GM18909 (cell line): ENCODE results near the gene HPF1.
"Not testable (repeated sequence)": the region's sequence is repeated elsewhere in the genome, so short reads cannot be mapped to it uniquely, and the experiment has no call there.

Source experiments
- ATAC-seq: cut with Tn5 transposase; IDR thresholded peaks from one replicate; pipeline ENCODE4 v1.9.1; 2021; ENCODE audit warnings: mild to moderate bottlenecking; ENCODE audit not compliant: unreplicated experiment, poor library complexity

Gene HPF1

DNA sequence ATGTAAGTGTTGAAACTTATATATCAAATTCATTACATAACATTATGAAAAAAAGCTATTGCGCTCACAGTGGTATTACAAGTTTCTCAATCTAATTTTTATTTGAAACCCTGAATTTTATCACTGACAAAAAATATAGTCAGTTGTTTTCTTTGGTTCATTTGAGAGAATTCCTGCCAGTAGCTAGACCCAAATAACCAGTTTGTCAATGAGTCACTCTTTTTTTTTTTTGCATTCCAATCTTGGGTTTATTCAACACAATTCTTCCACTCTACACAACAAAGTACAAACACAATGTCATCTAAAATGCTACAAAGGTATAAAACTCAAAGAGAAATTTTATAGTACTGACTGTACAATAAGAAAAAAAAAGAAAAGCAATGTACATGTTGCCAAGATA lies 13.1 kb downstream of the HPF1 start:
- no peak for ATAC-seq

GRCh38 chr4:169741569-169741968 lies 16.2 kb downstream of the HPF1 start:
- ATAC-seq: no peak

- ATAC-seq: not testable (repeated sequence)
Measured at GRCh38 chr4:169738604-169739003, 19.1 kb downstream of the HPF1 start.

- no peak for ATAC-seq
Measured at GRCh38 chr4:169730564-169730963, 27.2 kb downstream of the HPF1 start.

DNA sequence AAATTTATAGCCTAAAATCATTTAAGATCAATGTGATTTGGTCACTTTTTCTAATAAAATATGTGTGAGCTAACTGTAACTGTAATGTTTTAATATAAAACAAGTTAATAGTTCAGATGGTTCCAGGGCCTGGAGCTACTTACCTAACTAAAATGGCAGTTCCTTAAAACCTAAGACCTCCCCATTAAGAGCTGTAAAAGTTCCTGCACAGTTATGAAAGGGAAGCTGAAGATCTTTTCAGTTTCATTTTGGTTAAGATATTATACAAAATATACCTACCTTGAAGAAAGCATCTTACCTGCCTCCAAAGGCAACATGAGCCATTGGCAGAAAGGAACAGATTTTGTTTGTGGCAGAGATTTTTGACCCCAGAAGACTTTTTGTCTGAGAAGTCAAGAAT lies 30.1 kb downstream of the HPF1 start:
- no peak for ATAC-seq

- no peak for ATAC-seq
Measured at GRCh38 chr4:169724260-169724659, 33.5 kb downstream of the HPF1 start.

DNA sequence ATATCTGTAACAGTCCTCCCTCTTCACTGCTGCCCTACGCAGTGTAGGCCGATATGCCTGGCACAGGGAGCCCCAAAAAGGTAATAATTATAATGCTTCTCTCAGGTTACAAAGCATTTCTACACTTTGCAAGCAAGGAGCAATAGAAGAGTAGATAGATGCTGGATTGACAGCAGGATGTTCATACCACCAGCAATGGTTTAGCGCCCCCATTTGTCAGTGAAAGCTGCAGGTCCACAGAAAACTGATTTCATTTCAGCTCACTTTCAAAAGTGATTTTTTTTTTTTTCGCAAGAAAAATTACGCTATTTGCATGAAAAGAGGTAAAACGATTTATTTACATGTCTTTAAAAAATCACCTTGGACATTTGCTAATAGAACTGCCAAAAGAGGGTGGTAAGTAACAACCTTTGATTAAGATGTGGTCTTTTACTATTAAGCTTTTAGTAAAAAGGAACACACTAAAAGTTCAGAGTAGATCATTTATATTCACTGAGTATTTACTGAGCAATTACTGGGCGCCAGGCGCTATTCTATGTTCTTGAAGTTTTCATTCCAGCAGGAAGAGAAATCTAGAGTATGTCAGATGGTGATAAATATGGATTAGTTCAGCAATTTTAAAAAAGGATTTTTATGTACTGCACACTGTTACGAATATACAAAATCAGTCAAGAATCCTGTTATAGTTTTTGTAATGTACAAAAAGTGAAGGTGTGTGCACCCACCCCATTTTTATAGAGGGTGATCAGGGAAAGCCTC lies 34.4 kb downstream of the HPF1 start:
- ATAC-seq: no peak

GRCh38 chr4:169720529-169720928 lies 37.2 kb downstream of the HPF1 start:
- no peak for ATAC-seq

- ATAC-seq: no peak
Measured at GRCh38 chr4:169716677-169717076, 41.1 kb downstream of the HPF1 start.

GRCh38 chr4:169715826-169716225 lies 41.9 kb downstream of the HPF1 start:
- no peak for ATAC-seq

DNA sequence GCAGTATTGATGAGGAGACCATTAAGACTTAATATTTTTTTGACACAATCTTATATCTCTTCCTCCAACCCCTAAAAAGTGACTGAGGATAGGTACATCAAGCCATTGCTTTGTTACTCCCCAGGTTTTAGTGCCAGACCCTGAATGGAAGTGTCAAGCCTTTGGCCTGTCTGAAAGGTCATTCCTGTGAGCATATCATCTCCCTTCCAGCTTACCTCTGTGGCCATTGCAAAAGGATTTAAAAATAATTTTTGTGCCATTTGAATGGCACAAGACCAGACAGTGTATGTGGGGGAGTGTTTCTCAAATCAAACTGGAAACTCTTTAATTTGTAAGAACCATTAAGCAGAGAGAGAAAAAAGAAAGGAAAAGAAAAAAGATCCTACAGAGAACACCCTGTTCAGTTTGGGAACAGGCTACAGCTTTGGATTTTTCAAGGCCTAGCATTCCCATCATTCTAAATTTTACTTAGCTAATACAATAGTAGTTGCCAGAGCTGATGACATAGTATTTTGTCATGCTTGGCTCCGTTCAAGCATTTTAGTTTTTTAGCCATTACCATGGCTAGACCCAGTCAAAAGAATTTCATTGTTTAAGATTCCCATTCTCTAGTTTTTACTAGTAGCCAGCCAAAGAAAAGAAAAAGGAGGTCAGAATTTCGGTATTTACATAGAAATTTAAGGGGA lies 49.6 kb downstream of the HPF1 start:
- ATAC-seq: no peak

- ATAC-seq: no peak
Measured at GRCh38 chr4:169698331-169698730, 59.4 kb downstream of the HPF1 start.

- ATAC-seq: no peak
Measured at GRCh38 chr4:169690787-169691186, 67.0 kb downstream of the HPF1 start.

- ATAC-seq: no peak
Measured at GRCh38 chr4:169689681-169690080, 68.1 kb downstream of the HPF1 start.

- no peak for ATAC-seq
Measured at GRCh38 chr4:169682372-169683047, 75.2 kb downstream of the HPF1 start.
